Kidney epithelial cell (primary cell): ENCODE results near the gene VIPR2. TPM values are rescaled to one million over a fixed set of nuclear protein-coding genes. Genes with fewer than 3 reads are reported as not detected.

Experiments
- DNase-seq: peaks from one replicate; pipeline ENCODE4 v3.0.0-alpha.2; 2010; ENCODE audit warnings: low read depth
- H3K27me3 ChIP-seq: 2 replicates; pipeline ENCODE4 v1.6.0; 2011; ENCODE audit warnings: low read length; ENCODE audit not compliant: control insufficient read depth, insufficient read depth
- H3K36me3 ChIP-seq: 2 replicates; pipeline ENCODE4 v1.5.1; 2011; ENCODE audit warnings: low read length; ENCODE audit not compliant: control insufficient read depth, insufficient read depth
- H3K4me3 ChIP-seq: 2 replicates; pipeline ENCODE4 v1.5.1; 2011; ENCODE audit warnings: low read depth, mild to moderate bottlenecking, control low read depth, low read length
- CTCF ChIP-seq: IDR thresholded peaks from 2 replicates; pipeline ENCODE4 v1.5.1; 2011; ENCODE audit warnings: mild to moderate bottlenecking, moderate library complexity, low read length, control low read depth, inconsistent platforms; ENCODE audit not compliant: insufficient read depth, poor library complexity, severe bottlenecking
- total RNA-seq: library from RNA; depleted of rRNA; stranded (reverse); fragments of >200 nt; gene quantifications from 2 replicates; pipeline ENCODE4 v1.2.3, GENCODE V29; 2015

VIPR2 gene
- total RNA-seq, 1 donor from 2014 or later = not detected

GRCh38 chr7:159048656-159049055 is 96.0 kb downstream of the VIPR2 start:
- DNase-seq = no peak
- no peak overlapping the region for H3K4me3 ChIP-seq
- TF ChIP-seq CTCF = no peak
- no peaks in the 10 kb centered on the region for H3K36me3 ChIP-seq
- H3K27me3 ChIP-seq = no peaks in the 10 kb centered on the region

DNA sequence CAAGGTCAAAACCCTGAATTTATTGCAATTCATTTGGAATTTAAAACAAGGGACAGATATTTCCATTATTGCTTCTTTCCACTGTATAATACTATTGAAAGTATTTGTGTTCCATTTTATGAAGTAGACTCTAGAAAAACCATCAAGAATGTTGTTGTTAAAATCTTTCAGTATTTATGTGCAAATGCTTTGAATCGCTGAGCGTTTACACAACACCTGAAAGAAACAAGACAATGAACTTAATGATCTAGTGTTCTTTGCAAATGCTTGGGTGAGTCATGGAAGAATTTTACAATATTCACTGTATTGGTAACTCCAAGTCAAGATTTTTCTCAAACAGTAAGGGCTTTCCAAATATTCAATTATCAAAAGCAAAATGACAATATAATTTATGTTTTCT is 97.1 kb downstream of the VIPR2 start:
- H3K27me3 ChIP-seq = no peaks in the 10 kb centered on the region
- no peak for DNase-seq
- H3K36me3 ChIP-seq = no peaks in the 10 kb centered on the region
- TF ChIP-seq CTCF = no peak
- no peak overlapping the region for H3K4me3 ChIP-seq

DNA sequence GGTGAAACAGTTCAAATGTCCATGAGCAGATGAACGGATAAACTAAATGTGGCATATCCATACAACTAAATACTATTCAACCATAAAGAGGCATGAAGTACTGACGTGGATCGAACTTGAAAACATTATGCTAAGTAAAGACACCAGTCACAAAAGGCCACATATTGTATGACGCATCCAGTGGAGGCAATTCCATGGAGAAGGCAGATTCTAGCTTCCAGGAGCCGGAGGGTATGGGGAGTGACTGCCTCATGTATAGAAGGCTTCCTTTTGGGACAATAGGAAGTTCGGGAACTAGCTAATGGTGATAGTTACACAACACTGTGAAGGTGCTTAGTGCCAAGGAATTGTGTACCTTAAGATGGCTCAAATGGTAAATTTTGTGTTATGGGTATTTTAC is 98.4 kb downstream of the VIPR2 start:
- Histone ChIP-seq H3K27me3 (no peaks in the 10 kb centered on the region), H3K36me3 (no peaks in the 10 kb centered on the region), H3K4me3 (no peak overlapping the region)
- TF ChIP-seq CTCF = no peak
- no peak for DNase-seq

- TF ChIP-seq CTCF = no peak
- DNase-seq = no peak
- Histone ChIP-seq H3K4me3 (no peak overlapping the region), H3K36me3 (no peaks in the 10 kb centered on the region), H3K27me3 (no peaks in the 10 kb centered on the region)
These were observed 98.8 kb downstream of the VIPR2 start for GRCh38 chr7:159045839-159046238.

- DNase-seq = no peak
- H3K27me3 ChIP-seq = no peaks in the 10 kb centered on the region
- no peak for TF ChIP-seq CTCF
- no peak overlapping the region for H3K4me3 ChIP-seq
- H3K36me3 ChIP-seq = no peaks in the 10 kb centered on the region
These were observed 102.0 kb downstream of the VIPR2 start for GRCh38 chr7:159042581-159043101.

GRCh38 chr7:159042103-159042502 is 102.6 kb downstream of the VIPR2 start:
- Histone ChIP-seq H3K36me3 (no peaks in the 10 kb centered on the region), H3K27me3 (peaks cover 2% of the 10 kb centered on the region), H3K4me3 (no peak overlapping the region)
- DNase-seq = no peak
- TF ChIP-seq CTCF = no peak
